GM06990 (cell line): ENCODE results near the gene UBE4B.

Experiments used
- DNase-seq: peaks from one replicate; pipeline ENCODE4 v3.0.0-alpha.2; 2011; ENCODE audit not compliant: insufficient read length; ENCODE audit errors: extremely low read depth
- H3K27me3 ChIP-seq: replicated peaks from 2 replicates; pipeline ENCODE4 v1.6.0; 2011; ENCODE audit warnings: low read length; ENCODE audit not compliant: control insufficient read depth, insufficient read depth
- H3K36me3 ChIP-seq: 2 replicates; pipeline ENCODE4 v1.5.1; 2011; ENCODE audit warnings: low read length; ENCODE audit not compliant: control insufficient read depth, insufficient read depth
- H3K4me3 ChIP-seq: replicated peaks from 2 replicates; pipeline ENCODE4 v1.5.1; 2011; ENCODE audit warnings: low read depth, mild to moderate bottlenecking, control low read depth, low read length
- CTCF ChIP-seq: IDR thresholded peaks from 2 replicates; pipeline ENCODE4 v1.5.1; 2011; ENCODE audit warnings: low read length, control low read depth, mild to moderate bottlenecking, inconsistent platforms; ENCODE audit not compliant: insufficient read depth, poor library complexity, severe bottlenecking

The UBE4B gene

GRCh38 chr1:10084045-10084444 lies 51.3 kb downstream of the UBE4B start:
- no peaks in the 10 kb centered on the region for H3K36me3 ChIP-seq
- no peak overlapping the region for H3K4me3 ChIP-seq
- TF ChIP-seq CTCF, result no peak
- DNase-seq, result no peak
- no peaks in the 10 kb centered on the region for H3K27me3 ChIP-seq

- H3K36me3 ChIP-seq, result no peaks in the 10 kb centered on the region
- no peaks in the 10 kb centered on the region for H3K27me3 ChIP-seq
- TF ChIP-seq CTCF, result no peak
- DNase-seq, result no peak
- no peak overlapping the region for H3K4me3 ChIP-seq
Observed at GRCh38 chr1:10085076-10085475, 52.3 kb downstream of the UBE4B start.

- TF ChIP-seq CTCF, result no peak
- no peak overlapping the region for H3K4me3 ChIP-seq
- no peaks in the 10 kb centered on the region for H3K27me3 ChIP-seq
- no peaks in the 10 kb centered on the region for H3K36me3 ChIP-seq
- DNase-seq, result no peak
Observed at GRCh38 chr1:10087210-10087609, 54.5 kb downstream of the UBE4B start.

- TF ChIP-seq CTCF, result no peak
- Histone ChIP-seq H3K36me3 (peaks cover 7% of the 10 kb centered on the region), H3K4me3 (no peak overlapping the region), H3K27me3 (no peaks in the 10 kb centered on the region)
- DNase-seq, result no peak
Observed at GRCh38 chr1:10101929-10102328, 69.2 kb downstream of the UBE4B start.

GRCh38 chr1:10103193-10103592 lies 70.4 kb downstream of the UBE4B start:
- peaks cover 7% of the 10 kb centered on the region for H3K36me3 ChIP-seq
- no peak for TF ChIP-seq CTCF
- DNase-seq, result no peak
- H3K4me3 ChIP-seq, result no peak overlapping the region
- no peaks in the 10 kb centered on the region for H3K27me3 ChIP-seq

GRCh38 chr1:10104834-10105233 lies 72.1 kb downstream of the UBE4B start:
- peaks cover 9% of the 10 kb centered on the region for H3K36me3 ChIP-seq
- DNase-seq, result no peak

More at GRCh38 chr1:10104834-10105233, 72.1 kb downstream of the UBE4B start:
- no peaks in the 10 kb centered on the region for H3K27me3 ChIP-seq
- TF ChIP-seq CTCF, result no peak
- H3K4me3 ChIP-seq, result no peak overlapping the region
